Measurements from ENCODE around the gene NRCAM. TPM values are rescaled to one million over a fixed set of nuclear protein-coding genes. Genes with fewer than 3 reads are reported as not detected.
A peak's percentile ranks its signal among the peaks of the same experiment; 100 is the strongest.
"Not testable (repeated sequence)": the region's sequence is repeated elsewhere in the genome, so short reads cannot be mapped to it uniquely, and the experiment has no call there.

The NRCAM gene
- polyA plus RNA-seq, 1 donor, result 11.8 TPM

- 100% methylated on average over 1 of the region's 9 CpGs for WGBS (ENCODE audit: insufficient coverage, low lambda C conversion rate)
These were observed 52.5 kb downstream of the NRCAM start for GRCh38 chr7:108403597-108404217.

GRCh38 chr7:108402865-108403264, 53.4 kb downstream of the NRCAM start:
- Histone ChIP-seq H3K36me3 (ENCODE audit: control insufficient read depth, insufficient read depth, low read length) (no peaks in the 10 kb centered on the region), H3K27ac (ENCODE audit: low read length) (no peak overlapping the region), H3K4me1 (ENCODE audit: control insufficient read depth, insufficient read depth, low read length) (peaks cover 10% of the 10 kb centered on the region), H3K27me3 (ENCODE audit: control insufficient read depth, insufficient read depth, low read length) (no peaks in the 10 kb centered on the region), H3K9me3 (ENCODE audit: control insufficient read depth, low read depth, low read length) (no peaks in the 10 kb centered on the region), H3K4me3 (ENCODE audit: low read length) (no peak overlapping the region)
- peak in 1 of 2 donors; percentile 28 for DNase-seq
- WGBS (ENCODE audit: insufficient coverage, low lambda C conversion rate), result no CpG with 5 or more reads among the region's 2 CpGs

More at GRCh38 chr7:108403597-108404217, 52.5 kb downstream of the NRCAM start:
- DNase-seq, result peak; percentile 21 to 42
- H3K9me3 ChIP-seq (ENCODE audit: control insufficient read depth, low read depth, low read length), result no peaks in the 10 kb centered on the region
- H3K36me3 ChIP-seq (ENCODE audit: control insufficient read depth, insufficient read depth, low read length), result no peaks in the 10 kb centered on the region
- no peak overlapping the region for H3K4me3 ChIP-seq (ENCODE audit: low read length)
- H3K4me1 ChIP-seq (ENCODE audit: control insufficient read depth, insufficient read depth, low read length), result peaks cover 10% of the 10 kb centered on the region
- H3K27me3 ChIP-seq (ENCODE audit: control insufficient read depth, insufficient read depth, low read length), result no peaks in the 10 kb centered on the region
- H3K27ac ChIP-seq (ENCODE audit: low read length), result peak overlapping the region; percentile 49

- no peak for DNase-seq
- 100% methylated on average over 2 of the region's 9 CpGs for WGBS (ENCODE audit: insufficient coverage, low lambda C conversion rate)
- H3K4me1 ChIP-seq (ENCODE audit: control insufficient read depth, insufficient read depth, low read length), result no peaks in the 10 kb centered on the region
- H3K9me3 ChIP-seq (ENCODE audit: control insufficient read depth, low read depth, low read length), result no peaks in the 10 kb centered on the region
- no peak overlapping the region for H3K27ac ChIP-seq (ENCODE audit: low read length)
- H3K27me3 ChIP-seq (ENCODE audit: control insufficient read depth, insufficient read depth, low read length), result no peaks in the 10 kb centered on the region
- no peak overlapping the region for H3K4me3 ChIP-seq (ENCODE audit: low read length)
- no peaks in the 10 kb centered on the region for H3K36me3 ChIP-seq (ENCODE audit: control insufficient read depth, insufficient read depth, low read length)
These were observed 60.2 kb downstream of the NRCAM start for GRCh38 chr7:108396080-108396479.

DNA sequence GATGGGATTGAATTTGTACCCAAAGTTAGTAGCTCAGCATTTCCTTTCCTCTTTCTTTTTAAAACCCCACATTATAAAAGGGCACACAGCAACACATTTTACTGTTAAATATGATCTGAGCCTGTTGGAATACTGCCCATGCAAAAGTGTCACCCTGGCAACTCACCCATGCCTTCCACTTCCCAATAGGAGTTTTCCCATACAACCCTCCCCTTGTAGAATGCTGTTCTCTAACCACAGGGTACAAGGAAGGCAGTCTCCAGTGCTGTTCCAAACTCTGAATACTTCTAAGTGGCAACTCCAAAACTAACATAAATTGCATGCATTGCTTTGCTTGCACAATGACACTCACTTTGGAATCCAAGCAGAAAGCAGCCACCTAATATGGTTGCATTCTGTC, 60.8 kb downstream of the NRCAM start:
- Histone ChIP-seq H3K4me1 (ENCODE audit: control insufficient read depth, insufficient read depth, low read length) (no peaks in the 10 kb centered on the region), H3K27ac (ENCODE audit: low read length) (no peak overlapping the region), H3K4me3 (ENCODE audit: low read length) (no peak overlapping the region), H3K36me3 (ENCODE audit: control insufficient read depth, insufficient read depth, low read length) (no peaks in the 10 kb centered on the region), H3K9me3 (ENCODE audit: control insufficient read depth, low read depth, low read length) (no peaks in the 10 kb centered on the region), H3K27me3 (ENCODE audit: control insufficient read depth, insufficient read depth, low read length) (no peaks in the 10 kb centered on the region)
- no peak for DNase-seq

- H3K4me3 ChIP-seq (ENCODE audit: low read length), result peak overlapping the region; percentile 2
- no CpG with 5 or more reads among the region's 10 CpGs for WGBS (ENCODE audit: insufficient coverage, low lambda C conversion rate)
- peak; percentile 47 to 70 for DNase-seq
- H3K9me3 ChIP-seq (ENCODE audit: control insufficient read depth, low read depth, low read length); H3K4me1 ChIP-seq (ENCODE audit: control insufficient read depth, insufficient read depth, low read length); H3K27me3 ChIP-seq (ENCODE audit: control insufficient read depth, insufficient read depth, low read length); H3K36me3 ChIP-seq (ENCODE audit: control insufficient read depth, insufficient read depth, low read length); H3K27ac ChIP-seq (ENCODE audit: low read length): not testable (repeated sequence)
These were observed 63.1 kb downstream of the NRCAM start for GRCh38 chr7:108393097-108393496.

DNA sequence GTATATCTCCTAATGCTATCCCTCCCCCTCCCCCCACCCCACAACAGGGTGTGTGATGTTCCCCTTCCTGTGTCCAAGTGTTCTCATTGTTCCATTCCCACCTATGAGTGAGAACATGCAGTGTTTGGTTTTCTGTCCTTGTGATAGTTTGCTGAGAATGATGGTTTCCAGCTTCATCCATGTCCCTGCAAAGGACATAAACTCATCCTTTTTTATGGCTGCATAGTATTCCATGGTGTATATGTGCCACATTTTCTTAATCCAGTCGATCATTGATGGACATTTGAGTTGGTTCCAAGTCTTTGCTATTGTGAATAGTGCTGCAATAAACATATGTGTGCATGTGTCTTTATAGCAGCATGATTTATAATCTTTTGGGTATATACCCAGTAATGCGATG, 68.5 kb downstream of the NRCAM start:
- H3K27ac ChIP-seq (ENCODE audit: low read length); H3K27me3 ChIP-seq (ENCODE audit: control insufficient read depth, insufficient read depth, low read length); H3K36me3 ChIP-seq (ENCODE audit: control insufficient read depth, insufficient read depth, low read length); H3K4me1 ChIP-seq (ENCODE audit: control insufficient read depth, insufficient read depth, low read length); DNase-seq; H3K9me3 ChIP-seq (ENCODE audit: control insufficient read depth, low read depth, low read length); H3K4me3 ChIP-seq (ENCODE audit: low read length): not testable (repeated sequence)
- WGBS (ENCODE audit: insufficient coverage, low lambda C conversion rate), result no CpG with 5 or more reads among the region's 2 CpGs

GRCh38 chr7:108385834-108386422, 70.3 kb downstream of the NRCAM start:
- Histone ChIP-seq H3K4me1 (ENCODE audit: control insufficient read depth, insufficient read depth, low read length) (no peaks in the 10 kb centered on the region), H3K9me3 (ENCODE audit: control insufficient read depth, low read depth, low read length) (no peaks in the 10 kb centered on the region), H3K36me3 (ENCODE audit: control insufficient read depth, insufficient read depth, low read length) (no peaks in the 10 kb centered on the region), H3K4me3 (ENCODE audit: low read length) (no peak overlapping the region), H3K27ac (ENCODE audit: low read length) (no peak overlapping the region), H3K27me3 (ENCODE audit: control insufficient read depth, insufficient read depth, low read length) (no peaks in the 10 kb centered on the region)
- 100% methylated on average over 1 of the region's 2 CpGs for WGBS (ENCODE audit: insufficient coverage, low lambda C conversion rate)
- DNase-seq, result no peak

DNA sequence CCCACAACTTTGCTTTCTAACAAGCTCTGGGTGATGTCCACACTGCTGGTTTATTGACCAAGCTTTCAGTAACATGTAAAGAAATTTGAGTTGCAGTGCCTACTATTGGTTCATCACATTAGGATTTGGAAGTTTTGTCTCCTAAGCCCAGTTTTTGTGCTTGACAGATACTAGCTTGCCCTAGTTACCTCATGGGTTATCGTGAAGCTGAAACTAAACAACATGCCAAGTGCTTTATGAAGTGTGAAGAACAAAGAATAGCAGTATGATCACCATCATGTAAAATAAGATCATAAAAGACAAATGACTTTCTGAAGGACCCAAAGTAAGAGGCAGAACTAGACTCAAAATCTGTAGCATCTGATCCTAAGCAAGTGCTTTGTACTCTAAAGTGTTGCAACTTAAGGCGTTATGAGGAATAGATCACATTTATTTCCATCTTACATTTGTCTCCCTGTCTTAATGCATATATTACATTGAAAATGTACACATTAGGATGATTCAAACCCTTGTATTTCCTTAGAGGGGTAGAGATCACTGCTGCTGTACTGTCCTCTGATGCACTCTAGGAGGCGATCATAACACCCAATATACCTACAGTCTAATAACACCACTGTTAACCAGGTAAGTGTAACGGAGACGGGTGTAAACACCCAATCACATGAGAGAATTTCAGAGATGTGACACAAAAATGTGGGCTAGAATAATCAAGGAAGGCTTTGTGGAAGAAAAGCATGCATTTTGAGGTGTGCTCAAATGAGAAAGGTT, 71.3 kb downstream of the NRCAM start:
- H3K9me3 ChIP-seq (ENCODE audit: control insufficient read depth, low read depth, low read length), result no peaks in the 10 kb centered on the region
- 67% methylated on average over 1 of the region's 5 CpGs for WGBS (ENCODE audit: insufficient coverage, low lambda C conversion rate)
- no peak for DNase-seq
- no peaks in the 10 kb centered on the region for H3K27me3 ChIP-seq (ENCODE audit: control insufficient read depth, insufficient read depth, low read length)
- no peak overlapping the region for H3K27ac ChIP-seq (ENCODE audit: low read length)
- H3K4me3 ChIP-seq (ENCODE audit: low read length), result no peak overlapping the region
- H3K36me3 ChIP-seq (ENCODE audit: control insufficient read depth, insufficient read depth, low read length), result no peaks in the 10 kb centered on the region
- no peaks in the 10 kb centered on the region for H3K4me1 ChIP-seq (ENCODE audit: control insufficient read depth, insufficient read depth, low read length)

DNA sequence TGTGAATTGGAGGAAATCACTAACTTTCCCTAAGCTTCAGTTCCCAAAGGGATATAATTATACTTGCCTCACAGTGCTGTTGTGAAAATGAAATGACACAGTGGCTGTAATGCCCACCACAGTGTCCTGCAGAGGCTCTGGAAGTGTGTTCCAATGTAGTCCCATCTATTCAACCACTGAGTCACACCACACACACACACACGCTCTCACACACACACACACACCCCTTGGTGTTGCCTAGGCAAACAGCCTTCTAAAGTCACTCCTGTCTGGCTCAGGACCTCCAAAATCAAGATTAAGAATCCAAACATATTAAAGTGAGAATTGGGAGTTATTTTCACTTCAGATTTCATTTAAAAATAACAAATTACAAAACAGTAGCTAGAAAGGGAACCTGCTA, 73.3 kb downstream of the NRCAM start:
- Histone ChIP-seq H3K36me3 (ENCODE audit: control insufficient read depth, insufficient read depth, low read length) (no peaks in the 10 kb centered on the region), H3K27me3 (ENCODE audit: control insufficient read depth, insufficient read depth, low read length) (no peaks in the 10 kb centered on the region), H3K4me1 (ENCODE audit: control insufficient read depth, insufficient read depth, low read length) (no peaks in the 10 kb centered on the region), H3K4me3 (ENCODE audit: low read length) (no peak overlapping the region), H3K27ac (ENCODE audit: low read length) (no peak overlapping the region), H3K9me3 (ENCODE audit: control insufficient read depth, low read depth, low read length) (no peaks in the 10 kb centered on the region)
- WGBS (ENCODE audit: insufficient coverage, low lambda C conversion rate), result no CpG with 5 or more reads among the region's 1 CpG
- no peak for DNase-seq

DNA sequence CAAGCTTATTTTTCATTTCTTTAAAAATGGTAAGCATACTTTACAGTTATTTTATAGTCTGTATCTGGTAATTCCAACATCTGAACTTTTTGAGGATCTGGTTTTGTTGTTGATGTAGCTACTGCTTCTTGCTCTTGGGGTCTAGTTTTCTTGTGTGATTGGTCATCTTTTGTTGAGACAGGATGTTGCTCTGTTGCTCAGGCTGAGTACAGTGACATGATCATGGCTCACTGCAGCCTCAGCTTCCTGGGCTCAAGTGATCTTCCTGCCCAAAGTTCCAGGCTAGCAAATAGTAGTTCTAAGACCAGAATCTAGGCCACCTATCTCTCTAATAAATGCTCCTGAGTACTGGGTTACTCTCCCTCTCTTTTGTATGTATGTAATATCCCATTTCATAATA, 75.7 kb downstream of the NRCAM start:
- Histone ChIP-seq H3K36me3 (ENCODE audit: control insufficient read depth, insufficient read depth, low read length) (no peaks in the 10 kb centered on the region), H3K27ac (ENCODE audit: low read length) (no peak overlapping the region), H3K4me1 (ENCODE audit: control insufficient read depth, insufficient read depth, low read length) (no peaks in the 10 kb centered on the region), H3K27me3 (ENCODE audit: control insufficient read depth, insufficient read depth, low read length) (no peaks in the 10 kb centered on the region), H3K4me3 (ENCODE audit: low read length) (no peak overlapping the region), H3K9me3 (ENCODE audit: control insufficient read depth, low read depth, low read length) (no peaks in the 10 kb centered on the region)
- DNase-seq, result no peak

DNA sequence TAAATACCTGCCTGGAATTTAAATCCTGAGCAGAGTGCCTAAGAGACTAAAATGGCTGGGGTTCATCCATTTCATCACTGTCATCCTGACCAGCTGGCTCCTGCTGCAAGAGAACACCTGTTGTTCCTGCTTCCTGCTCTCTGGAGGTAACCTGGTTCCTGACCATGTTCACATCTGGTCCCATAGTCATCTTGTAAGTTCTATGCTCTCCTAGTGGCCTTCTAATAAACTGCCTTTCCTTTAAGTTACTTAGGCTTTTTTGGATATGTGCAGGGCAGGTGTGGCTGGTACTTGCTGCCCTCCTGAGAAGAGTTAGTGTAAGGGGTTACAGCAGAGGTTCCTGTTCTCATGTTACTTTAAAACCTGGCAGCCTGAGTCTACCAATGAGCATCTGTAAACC, 80.0 kb downstream of the NRCAM start:
- Histone ChIP-seq H3K9me3 (ENCODE audit: control insufficient read depth, low read depth, low read length) (peaks cover 4% of the 10 kb centered on the region), H3K27ac (ENCODE audit: low read length) (no peak overlapping the region), H3K4me3 (ENCODE audit: low read length) (no peak overlapping the region), H3K27me3 (ENCODE audit: control insufficient read depth, insufficient read depth, low read length) (no peaks in the 10 kb centered on the region), H3K36me3 (ENCODE audit: control insufficient read depth, insufficient read depth, low read length) (no peaks in the 10 kb centered on the region), H3K4me1 (ENCODE audit: control insufficient read depth, insufficient read depth, low read length) (no peaks in the 10 kb centered on the region)
- DNase-seq, result no peak

Data from large intestine (tissue), 3 donors.